HG03064 (cell line): ENCODE data around the gene C3orf22.

Experiments
- ATAC-seq: cut with Tn5 transposase; IDR thresholded peaks from one replicate; pipeline ENCODE4 v1.9.1; 2021; ENCODE audit warnings: low read depth; ENCODE audit not compliant: unreplicated experiment

Gene C3orf22

GRCh38 chr3:126528800-126529541 lies 29.8 kb downstream of the C3orf22 start:
- ATAC-seq, result no peak

- no peak for ATAC-seq
Measured at GRCh38 chr3:126528419-126528799, 30.3 kb downstream of the C3orf22 start.

- no peak for ATAC-seq
Measured at GRCh38 chr3:126527455-126528211, 31.1 kb downstream of the C3orf22 start.

DNA sequence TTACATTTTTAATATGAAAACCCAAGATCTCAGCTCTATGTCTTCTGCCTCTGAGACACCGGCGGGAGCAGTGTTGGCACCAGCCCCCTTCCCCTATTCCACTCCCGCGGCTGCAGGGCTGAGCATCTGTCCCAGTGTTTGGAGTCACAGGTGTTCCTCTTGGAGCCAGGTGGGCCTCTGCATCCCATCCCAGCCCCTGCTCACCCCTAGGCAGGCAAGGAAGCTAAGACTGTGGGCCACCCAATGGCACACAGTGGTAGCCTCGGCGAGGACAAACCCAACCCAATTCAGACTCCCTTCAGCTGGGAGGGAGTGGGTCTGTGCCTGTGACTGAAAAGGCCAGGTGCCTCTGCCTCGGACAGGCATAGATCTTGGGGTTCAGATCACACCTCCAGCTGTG lies 31.7 kb downstream of the C3orf22 start:
- no peak for ATAC-seq

DNA sequence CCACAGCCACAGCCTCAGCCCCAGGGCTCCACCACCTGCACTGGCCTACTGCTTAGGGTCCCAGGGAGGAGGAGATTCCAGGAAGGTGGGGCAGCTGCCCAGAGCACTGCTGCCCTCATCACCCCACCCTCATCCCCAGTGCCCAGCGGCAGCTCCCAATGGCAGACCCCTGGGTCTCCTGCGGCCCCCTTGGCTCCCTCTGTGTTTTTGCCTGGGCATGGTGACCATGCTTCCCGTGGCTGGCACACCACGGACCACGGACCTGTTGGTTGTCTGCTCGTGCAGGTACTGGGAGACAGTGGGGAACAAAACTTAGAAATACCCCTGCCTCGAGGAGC lies 32.1 kb downstream of the C3orf22 start:
- no peak for ATAC-seq

DNA sequence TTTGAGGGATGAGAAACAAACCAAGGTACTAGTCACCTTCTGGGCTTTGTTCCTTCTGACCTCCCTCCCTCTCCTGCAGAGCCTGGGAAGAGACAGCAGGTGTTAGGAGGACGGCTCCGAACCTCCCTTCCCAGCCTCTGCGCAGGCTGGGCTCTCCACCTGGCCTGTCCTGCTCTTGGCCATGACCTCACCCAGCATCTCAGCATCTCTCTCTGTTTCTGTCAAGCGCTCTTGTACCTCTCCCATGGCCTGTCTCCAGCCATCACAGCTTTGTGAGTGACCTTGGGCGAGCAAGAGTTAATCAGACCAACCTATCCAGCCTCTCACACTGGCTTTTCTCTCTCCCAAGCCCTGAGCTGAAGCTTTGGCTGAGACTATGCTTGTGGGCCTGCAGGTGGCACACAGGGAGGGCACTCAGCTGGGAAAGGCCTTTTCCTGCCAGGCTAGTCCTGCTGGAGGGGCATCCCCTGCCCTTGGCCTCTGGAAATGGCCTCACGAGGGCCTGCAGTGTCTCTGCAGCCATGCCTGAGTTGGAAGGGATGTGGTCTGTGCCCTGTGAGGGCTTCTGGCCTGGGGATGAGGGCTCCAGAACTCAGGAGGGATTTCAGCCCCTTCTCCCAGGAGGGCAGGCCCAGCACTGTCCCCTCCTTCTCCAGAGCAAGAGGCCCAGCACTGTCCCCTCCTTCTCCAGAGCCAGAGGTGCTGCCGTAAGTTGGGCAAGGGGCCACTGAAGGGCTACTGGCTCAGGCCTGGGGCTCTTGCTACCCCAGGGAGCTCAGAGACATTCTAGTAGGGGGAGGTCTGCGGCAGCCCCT lies 32.7 kb downstream of the C3orf22 start:
- no peak for ATAC-seq

DNA sequence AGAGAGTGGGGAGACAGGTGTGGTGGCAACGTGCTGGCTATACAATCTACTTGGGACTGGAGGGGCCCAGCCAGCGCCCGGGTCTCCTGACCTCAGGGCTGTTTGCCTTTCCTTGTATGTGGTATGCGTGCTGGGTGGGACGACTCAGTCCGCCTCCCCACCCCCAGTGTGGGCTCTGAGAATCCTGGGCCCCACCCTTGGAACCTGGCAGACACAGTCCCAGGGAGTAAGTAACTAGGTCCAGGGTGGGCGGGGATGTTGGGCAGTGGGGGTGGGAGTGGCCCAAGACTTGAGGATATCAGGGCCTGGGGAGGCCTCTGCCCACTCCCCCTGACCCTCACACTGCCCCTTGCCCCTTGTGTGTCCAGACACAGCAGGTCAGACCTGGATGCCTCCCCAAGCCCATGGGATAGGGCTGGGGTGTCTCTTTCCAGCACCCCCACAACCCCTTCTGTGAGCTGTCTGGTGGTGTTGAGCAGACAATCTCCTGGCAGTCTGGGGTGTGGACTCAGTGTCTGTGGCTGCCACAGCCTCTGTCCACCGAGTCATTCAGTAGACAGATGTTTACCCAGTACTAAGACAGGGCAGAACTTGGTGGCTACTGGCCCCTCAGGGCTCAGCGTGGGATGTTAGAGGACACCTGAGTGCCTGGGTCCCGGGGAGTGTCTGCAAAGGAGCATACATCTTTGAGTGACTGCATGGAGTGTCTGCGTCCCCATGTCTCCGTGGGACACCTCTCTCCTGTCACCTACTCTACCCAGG lies 33.5 kb downstream of the C3orf22 start:
- no peak for ATAC-seq

DNA sequence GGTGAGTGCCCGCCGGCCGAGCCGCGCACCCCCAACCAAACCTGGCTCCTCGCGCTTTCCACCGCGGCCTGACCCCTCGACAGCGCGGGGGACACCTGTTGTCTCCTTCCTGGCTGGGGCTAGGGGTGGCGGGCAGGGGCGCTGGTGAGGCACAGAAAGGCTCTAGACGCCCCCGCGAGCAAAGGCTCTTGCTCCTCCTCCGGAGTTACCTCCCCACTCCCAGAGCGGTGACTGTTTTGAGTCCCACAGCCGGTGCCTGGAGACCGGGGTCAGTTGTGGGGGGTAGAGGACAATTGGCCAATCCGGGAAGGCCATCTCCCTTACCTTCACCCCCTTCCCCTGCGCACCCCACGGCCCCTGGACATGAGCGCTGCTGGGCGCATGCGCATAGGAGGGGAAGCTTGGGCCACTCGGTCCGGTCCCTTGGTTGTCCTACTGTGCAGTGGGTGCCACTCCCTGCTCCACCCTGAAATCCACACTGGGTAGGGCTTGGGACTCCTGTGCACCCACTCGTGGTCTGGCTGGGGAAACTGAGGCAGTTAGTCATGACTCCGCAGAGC lies 34.2 kb downstream of the C3orf22 start:
- ATAC-seq, result no peak

- ATAC-seq, result no peak
Measured at GRCh38 chr3:126523745-126524428, 34.8 kb downstream of the C3orf22 start, which contains the start of gene CHST13. Gene CHST13, plus strand, starts transcription at chr3:126524155. Its CDS starts 178 bp downstream, at chr3:126524333.

DNA sequence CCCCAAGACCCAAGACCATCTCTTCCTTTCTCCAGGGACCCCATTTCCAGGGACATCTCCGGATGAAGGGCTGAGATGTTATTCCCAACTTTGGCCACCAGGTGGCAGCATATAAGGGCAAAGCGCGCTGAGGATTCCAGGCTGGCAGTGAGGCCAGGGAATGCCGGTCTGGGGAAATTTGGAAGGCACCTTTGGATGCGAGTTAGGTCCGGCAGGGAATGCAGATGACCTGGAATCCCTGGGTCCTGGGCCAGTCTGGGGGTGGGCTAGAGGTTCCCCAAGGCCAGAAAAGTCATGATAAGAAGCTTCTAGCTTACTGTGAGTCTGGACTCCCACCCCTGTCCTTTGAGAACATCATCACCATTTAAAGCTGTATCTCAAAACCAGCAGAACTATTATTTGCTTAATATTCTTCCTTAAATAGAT lies 36.4 kb downstream of the C3orf22 start:
- no peak for ATAC-seq

DNA sequence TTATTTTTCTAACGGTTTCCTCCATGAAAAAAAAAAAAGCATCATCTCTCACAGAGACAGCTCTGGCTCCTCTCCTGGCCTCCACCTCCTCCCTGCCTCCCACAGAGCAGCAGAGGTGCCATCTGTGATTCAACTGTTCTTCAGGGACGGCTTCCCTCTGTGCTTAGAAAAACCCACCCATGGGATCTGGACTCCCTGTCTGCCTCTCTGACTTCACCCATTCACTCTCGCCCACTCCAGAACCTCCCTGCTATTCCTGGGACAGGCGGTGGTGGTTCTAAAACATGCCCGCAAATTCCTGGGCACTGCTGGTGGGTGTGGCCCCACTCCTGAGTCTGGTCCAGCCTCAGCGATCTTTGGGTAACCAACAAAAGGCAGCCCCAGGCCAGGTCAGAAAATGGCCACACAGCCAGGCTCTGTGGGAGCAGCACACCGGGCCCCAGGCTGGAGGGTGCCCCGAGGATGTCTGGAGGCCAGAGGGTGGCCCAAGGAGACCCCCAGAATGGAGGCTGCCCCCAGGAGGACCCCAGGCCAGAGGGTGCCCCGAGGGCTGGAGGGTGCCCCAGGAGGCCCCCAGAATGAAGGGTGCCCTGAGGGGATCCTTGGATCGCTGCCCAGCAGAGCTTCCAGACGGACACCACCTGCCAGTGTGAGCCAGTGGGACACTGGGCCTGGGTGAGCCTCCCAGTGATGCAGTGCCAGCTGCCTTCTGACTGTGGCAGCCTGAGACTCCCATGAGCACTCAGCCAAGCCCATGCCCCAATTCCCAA lies 37.4 kb downstream of the C3orf22 start:
- no peak for ATAC-seq

GRCh38 chr3:126519506-126520455 lies 39.0 kb downstream of the C3orf22 start:
- no peak for ATAC-seq

- no peak for ATAC-seq
Measured at GRCh38 chr3:126518779-126519177, 40.0 kb downstream of the C3orf22 start.

- ATAC-seq, result no peak
Measured at GRCh38 chr3:126517986-126518778, 40.5 kb downstream of the C3orf22 start.

- no peak for ATAC-seq
Measured at GRCh38 chr3:126517291-126517951, 41.3 kb downstream of the C3orf22 start, which contains the start of gene UROC1. Gene UROC1, minus strand, starts transcription at chr3:126517773. Its CDS starts 54 bp downstream, at chr3:126517719.

DNA sequence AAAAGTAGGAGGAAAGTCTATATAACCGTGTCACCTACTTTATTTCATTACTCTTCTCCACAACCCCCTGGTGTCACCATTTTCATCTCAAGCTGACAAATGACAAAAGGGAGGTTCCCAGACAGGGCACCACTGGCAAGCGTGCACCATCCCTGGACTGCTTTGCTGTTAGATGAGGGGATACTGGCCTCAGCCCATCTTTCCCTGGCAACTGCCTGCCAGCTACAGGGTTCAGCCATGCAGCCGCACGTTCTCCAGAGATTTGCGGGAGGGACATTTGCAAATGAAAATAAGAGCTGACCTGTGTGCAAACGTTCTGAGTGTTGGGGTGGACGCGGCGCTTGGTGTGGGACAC lies 41.8 kb downstream of the C3orf22 start:
- ATAC-seq, result no peak
